ENCODE data around the gene SLC8B1. TPM values are rescaled to one million over a fixed set of nuclear protein-coding genes. Genes with fewer than 3 reads are reported as not detected.

The SLC8B1 gene
- total and polyA plus RNA-seq, 9 of the 15 experiments (the other 6 are each of a cell fraction or from before 2014, with no cell fraction given): 0.86 to 34.1 (median 18.5) TPM

DNA sequence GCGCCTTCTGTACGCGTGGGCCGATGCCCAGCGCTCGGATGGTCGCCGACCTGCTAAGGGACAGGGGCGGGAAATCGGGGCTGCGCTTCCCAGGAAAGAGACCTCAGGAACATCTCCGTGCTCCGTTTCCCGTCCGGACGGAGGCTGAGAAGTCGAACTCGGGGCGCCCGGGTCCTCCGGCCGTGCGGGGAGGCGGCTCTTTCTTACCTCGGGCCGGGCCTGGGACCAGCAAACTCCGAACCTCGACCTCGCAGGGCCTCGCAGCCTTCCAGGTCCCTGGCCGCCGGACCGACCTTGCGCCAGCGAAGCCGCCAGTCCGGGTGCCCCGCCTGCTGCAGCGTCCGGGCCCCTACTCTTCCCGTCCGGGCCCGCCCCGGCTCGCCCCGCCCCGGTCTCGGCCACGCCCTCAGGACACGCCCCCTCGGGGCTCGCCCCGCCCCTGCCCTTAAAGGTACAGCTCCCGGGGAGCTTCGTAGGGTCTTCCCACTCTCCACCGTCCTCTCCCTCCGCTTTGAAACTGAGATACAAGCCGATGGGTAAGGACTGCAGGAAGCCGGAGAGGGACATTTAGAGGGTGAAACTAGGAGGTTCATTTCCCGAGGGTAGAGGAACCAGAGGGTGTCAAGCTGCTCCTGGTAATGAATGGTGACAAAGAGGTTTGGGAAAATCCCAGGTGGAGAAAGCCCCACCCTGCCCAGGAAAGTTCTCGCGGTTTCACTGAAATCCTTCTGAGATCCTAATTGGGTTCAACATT lies at the start of gene SLC8B1 (continued):
- TF ChIP-seq, protein P1, sequence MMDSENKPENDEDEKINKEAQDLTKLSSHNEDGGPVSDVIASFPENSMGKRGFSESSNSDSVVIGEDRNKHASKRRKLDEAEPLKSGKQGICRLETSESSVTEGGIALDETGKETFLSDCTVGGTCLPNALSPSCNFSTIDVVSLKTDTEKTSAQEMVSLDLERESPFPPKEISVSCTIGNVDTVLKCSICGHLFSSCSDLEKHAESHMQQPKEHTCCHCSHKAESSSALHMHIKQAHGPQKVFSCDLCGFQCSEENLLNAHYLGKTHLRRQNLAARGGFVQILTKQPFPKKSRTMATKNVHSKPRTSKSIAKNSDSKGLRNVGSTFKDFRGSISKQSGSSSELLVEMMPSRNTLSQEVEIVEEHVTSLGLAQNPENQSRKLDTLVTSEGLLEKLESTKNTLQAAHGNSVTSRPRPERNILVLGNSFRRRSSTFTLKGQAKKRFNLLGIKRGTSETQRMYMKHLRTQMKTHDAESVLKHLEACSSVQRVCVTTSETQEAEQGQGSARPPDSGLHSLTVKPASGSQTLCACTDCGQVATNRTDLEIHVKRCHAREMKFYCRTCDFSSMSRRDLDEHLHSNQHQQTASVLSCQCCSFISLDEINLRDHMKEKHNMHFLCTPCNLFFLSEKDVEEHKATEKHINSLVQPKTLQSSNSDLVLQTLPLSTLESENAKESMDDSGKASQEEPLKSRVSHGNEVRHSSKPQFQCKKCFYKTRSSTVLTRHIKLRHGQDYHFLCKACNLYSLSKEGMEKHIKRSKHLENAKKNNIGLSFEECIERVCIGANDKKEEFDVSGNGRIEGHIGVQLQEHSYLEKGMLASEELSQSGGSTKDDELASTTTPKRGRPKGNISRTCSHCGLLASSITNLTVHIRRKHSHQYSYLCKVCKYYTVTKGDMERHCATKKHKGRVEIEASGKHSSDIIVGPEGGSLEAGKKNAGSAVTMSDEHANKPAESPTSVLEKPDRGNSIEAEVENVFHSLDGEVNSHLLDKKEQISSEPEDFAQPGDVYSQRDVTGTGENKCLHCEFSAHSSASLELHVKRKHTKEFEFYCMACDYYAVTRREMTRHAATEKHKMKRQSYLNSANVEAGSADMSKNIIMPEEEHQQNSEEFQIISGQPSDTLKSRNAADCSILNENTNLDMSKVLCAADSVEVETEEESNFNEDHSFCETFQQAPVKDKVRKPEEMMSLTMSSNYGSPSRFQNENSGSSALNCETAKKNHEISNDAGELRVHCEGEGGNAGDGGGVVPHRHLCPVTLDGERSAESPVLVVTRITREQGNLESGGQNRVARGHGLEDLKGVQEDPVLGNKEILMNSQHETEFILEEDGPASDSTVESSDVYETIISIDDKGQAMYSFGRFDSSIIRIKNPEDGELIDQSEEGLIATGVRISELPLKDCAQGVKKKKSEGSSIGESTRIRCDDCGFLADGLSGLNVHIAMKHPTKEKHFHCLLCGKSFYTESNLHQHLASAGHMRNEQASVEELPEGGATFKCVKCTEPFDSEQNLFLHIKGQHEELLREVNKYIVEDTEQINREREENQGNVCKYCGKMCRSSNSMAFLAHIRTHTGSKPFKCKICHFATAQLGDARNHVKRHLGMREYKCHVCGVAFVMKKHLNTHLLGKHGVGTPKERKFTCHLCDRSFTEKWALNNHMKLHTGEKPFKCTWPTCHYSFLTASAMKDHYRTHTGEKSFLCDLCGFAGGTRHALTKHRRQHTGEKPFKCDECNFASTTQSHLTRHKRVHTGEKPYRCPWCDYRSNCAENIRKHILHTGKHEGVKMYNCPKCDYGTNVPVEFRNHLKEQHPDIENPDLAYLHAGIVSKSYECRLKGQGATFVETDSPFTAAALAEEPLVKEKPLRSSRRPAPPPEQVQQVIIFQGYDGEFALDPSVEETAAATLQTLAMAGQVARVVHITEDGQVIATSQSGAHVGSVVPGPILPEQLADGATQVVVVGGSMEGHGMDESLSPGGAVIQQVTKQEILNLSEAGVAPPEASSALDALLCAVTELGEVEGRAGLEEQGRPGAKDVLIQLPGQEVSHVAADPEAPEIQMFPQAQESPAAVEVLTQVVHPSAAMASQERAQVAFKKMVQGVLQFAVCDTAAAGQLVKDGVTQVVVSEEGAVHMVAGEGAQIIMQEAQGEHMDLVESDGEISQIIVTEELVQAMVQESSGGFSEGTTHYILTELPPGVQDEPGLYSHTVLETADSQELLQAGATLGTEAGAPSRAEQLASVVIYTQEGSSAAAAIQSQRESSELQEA (IDR thresholded peaks at IDR 0.05; ENCODE audit: low read depth): peak; percentile 29; the same call in 1 of the 2 replicates
- TF ChIP-seq CXXC5 (CRISPR knock-in tag; IDR thresholded peaks at IDR 0.05) (peak; percentile 64), CREB1 (IDR thresholded peaks at IDR 0.05) (no peak), CREB1 (CRISPR knock-in tag; IDR thresholded peaks at IDR 0.05) (peak; percentile 37; the same call in 1 of the 2 replicates), ZBTB7A (IDR thresholded peaks at IDR 0.05; ENCODE audit: borderline replicate concordance, control insufficient read depth, low read depth, low read length) (peak; percentile 76; the same call in 1 of the 2 replicates), ADNP (tag; IDR thresholded peaks at IDR 0.05) (peak; percentile 0; the same call in 1 of the 2 replicates), NRF1 (conservative IDR thresholded peaks at IDR 0.05 in 1 of 2, IDR thresholded peaks at IDR 0.05 in 1 of 2) (peak; percentile 66 to 67), ZNF431 (CRISPR knock-in tag; IDR thresholded peaks at IDR 0.05) (no peak), ESRRA (IDR thresholded peaks at IDR 0.05; ENCODE audit: borderline replicate concordance, low read depth) (peak; percentile 43; the same call in 1 of the 2 replicates), CCNT2 (IDR thresholded peaks at IDR 0.05; ENCODE audit: borderline replicate concordance, extremely low read depth, insufficient read length, low read depth, low read length) (peak; percentile 90), ZKSCAN8 (CRISPR knock-in tag; IDR thresholded peaks at IDR 0.05) (peak; percentile 99), BRD4 (IDR thresholded peaks at IDR 0.05) (no peak), ZNF282 (CRISPR knock-in tag; IDR thresholded peaks at IDR 0.05) (no peak), CBX8 (IDR thresholded peaks at IDR 0.05; ENCODE audit: borderline replicate concordance, extremely low read depth, low read depth, low read length, poor library complexity, severe bottlenecking) (no peak), CHD1 (IDR thresholded peaks at IDR 0.05; ENCODE audit: low read length) (peak; percentile 24), ARHGAP35 (IDR thresholded peaks at IDR 0.05; ENCODE audit: partially characterized antibody) (no peak)
- TF ChIP-seq, protein P2, sequence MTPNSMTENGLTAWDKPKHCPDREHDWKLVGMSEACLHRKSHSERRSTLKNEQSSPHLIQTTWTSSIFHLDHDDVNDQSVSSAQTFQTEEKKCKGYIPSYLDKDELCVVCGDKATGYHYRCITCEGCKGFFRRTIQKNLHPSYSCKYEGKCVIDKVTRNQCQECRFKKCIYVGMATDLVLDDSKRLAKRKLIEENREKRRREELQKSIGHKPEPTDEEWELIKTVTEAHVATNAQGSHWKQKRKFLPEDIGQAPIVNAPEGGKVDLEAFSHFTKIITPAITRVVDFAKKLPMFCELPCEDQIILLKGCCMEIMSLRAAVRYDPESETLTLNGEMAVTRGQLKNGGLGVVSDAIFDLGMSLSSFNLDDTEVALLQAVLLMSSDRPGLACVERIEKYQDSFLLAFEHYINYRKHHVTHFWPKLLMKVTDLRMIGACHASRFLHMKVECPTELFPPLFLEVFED (CRISPR knock-in tag; conservative IDR thresholded peaks at IDR 0.05): 0 out of 2 replicates have a peak, but pooled peaks have one; percentile 17

All from K562 (cell line).